Activated CD4-positive, alpha-beta T cell treated with anti-CD3 and anti-CD28 coated beads for 24 hours (primary cell): ENCODE data around the gene LDLRAD2.
"Not testable (repeated sequence)": the region's sequence is repeated elsewhere in the genome, so short reads cannot be mapped to it uniquely, and the experiment has no call there.

Source experiments
- DNase-seq, 2 donors: peaks; one replicate each; pipeline ENCODE4 v3.0.0-alpha.2; 2020; ENCODE audit warnings: low read depth in 2 of 2

LDLRAD2 gene

GRCh38 chr1:21823980-21824702 lies 12.1 kb downstream of the LDLRAD2 start:
- DNase-seq: no peak

GRCh38 chr1:21824926-21825325 lies 12.9 kb downstream of the LDLRAD2 start:
- DNase-seq: no peak

- DNase-seq: no peak
These were observed 13.3 kb downstream of the LDLRAD2 start for GRCh38 chr1:21825393-21825792.

GRCh38 chr1:21826694-21827093 lies 14.6 kb downstream of the LDLRAD2 start:
- DNase-seq: not testable (repeated sequence)

- no peak for DNase-seq
These were observed 15.1 kb downstream of the LDLRAD2 start for GRCh38 chr1:21827141-21827679.

- no peak for DNase-seq
These were observed 16.0 kb downstream of the LDLRAD2 start for GRCh38 chr1:21828075-21828474.

GRCh38 chr1:21828506-21829210 lies 16.6 kb downstream of the LDLRAD2 start:
- DNase-seq: no peak

GRCh38 chr1:21829294-21829693 lies 17.2 kb downstream of the LDLRAD2 start:
- DNase-seq: no peak

GRCh38 chr1:21830792-21831453 lies 18.9 kb downstream of the LDLRAD2 start:
- no peak for DNase-seq

- DNase-seq: no peak
These were observed 19.4 kb downstream of the LDLRAD2 start for GRCh38 chr1:21831454-21831970.

GRCh38 chr1:21833392-21833976 lies 21.4 kb downstream of the LDLRAD2 start:
- no peak for DNase-seq

GRCh38 chr1:21834094-21834493 lies 22.0 kb downstream of the LDLRAD2 start:
- DNase-seq: no peak

GRCh38 chr1:21834666-21835065 lies 22.6 kb downstream of the LDLRAD2 start:
- no peak for DNase-seq

GRCh38 chr1:21836010-21836409 lies 23.9 kb downstream of the LDLRAD2 start:
- DNase-seq: no peak

- DNase-seq: no peak
These were observed 24.7 kb downstream of the LDLRAD2 start for GRCh38 chr1:21836729-21837128.

GRCh38 chr1:21837476-21837875 lies 25.4 kb downstream of the LDLRAD2 start:
- no peak for DNase-seq

- no peak for DNase-seq
These were observed 26.5 kb downstream of the LDLRAD2 start for GRCh38 chr1:21838359-21839157.

- DNase-seq: no peak
These were observed 27.4 kb downstream of the LDLRAD2 start for GRCh38 chr1:21839337-21840037.

GRCh38 chr1:21840981-21841380 lies 28.9 kb downstream of the LDLRAD2 start:
- no peak for DNase-seq

- DNase-seq: no peak
These were observed 29.9 kb downstream of the LDLRAD2 start for GRCh38 chr1:21841852-21842466.
